Activated CD8-positive, alpha-beta memory T cell treated with anti-CD3 and anti-CD28 coated beads, Interleukin-2, amount 50 U/mL, for 48 hours (primary cell): ENCODE results near the gene TBC1D9.
A peak's percentile ranks its signal among the peaks of the same experiment; 100 is the strongest.
"Not testable (repeated sequence)": the region's sequence is repeated elsewhere in the genome, so short reads cannot be mapped to it uniquely, and the experiment has no call there.

Source experiments
- DNase-seq: peaks from one replicate; pipeline ENCODE4 v3.0.0-alpha.2; 2020

TBC1D9 gene

DNA sequence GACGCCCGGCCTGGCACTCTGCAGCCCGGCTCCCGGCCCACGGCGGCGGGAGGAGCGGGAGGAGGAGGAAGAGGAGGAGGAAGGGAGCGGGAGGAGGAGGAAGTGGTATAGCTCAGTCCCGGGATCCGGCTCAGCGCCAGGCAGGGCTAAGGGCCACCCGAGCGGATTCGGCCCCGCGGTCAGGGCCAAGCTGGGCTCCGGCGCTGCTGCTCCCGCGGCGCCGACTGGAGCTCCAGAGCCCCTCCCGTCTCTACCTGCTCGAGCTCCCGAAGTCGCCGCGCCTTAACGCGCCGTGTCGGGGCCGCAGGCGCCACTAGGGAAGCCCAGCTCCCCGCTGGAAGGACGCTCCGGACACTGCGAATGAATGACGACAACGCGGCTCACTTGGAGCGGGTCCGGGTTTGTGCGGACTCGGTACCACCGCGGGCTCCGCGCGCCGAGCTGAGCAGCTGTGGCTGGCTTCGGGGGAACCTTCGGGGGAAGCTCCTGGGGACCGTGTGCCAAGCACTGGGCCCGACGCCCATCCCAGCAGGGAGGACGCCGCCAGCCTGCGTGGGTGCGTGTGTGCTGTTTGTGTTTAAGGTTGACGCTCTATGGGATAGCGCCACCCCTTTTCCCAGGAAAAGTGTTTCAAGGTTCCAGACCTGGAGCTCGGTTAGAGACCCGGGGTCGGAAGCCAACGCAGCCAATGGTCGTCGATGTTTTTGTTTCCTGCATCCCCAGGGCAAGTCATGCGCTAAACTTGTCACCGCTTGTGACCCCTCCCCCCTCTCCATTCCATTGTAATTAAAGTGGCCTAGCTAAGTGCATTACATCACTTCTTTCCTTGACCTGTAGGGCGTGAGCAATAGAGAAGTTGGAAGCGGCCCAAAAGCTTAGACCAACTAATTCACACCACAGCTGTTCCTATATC is at the start of gene TBC1D9:
Gene TBC1D9 (minus strand): TSS at position 67 of the 913 bp plus-strand sequence. CDS start 340 bp downstream, outside the sequence.
- DNase-seq, result peak; percentile 53

- DNase-seq, result no peak
These were observed 49.1 kb upstream of the TBC1D9 start for GRCh38 chr4:140805293-140805692.

- no peak for DNase-seq
These were observed 46.4 kb upstream of the TBC1D9 start for GRCh38 chr4:140802591-140802990.

DNA sequence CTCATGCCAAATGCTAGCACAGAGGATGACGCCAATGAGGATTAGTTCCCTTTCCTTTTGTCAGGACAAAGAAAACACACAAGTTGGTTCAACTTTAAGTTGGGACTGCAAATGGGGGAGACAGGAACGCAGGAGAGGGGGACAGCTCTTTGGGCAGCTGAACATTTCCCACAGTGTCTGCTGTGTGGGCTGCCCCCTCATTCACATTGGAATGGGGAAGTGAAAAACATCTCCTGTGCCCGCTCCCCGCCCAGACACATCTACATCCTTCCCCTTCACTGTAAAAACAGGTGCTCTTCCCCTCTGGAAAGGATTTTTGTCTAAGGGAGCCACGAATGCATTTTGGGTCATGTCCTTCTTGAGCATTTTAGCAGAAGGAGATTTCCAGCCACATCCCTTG is 44.5 kb upstream of the TBC1D9 start:
- DNase-seq, result no peak

DNA sequence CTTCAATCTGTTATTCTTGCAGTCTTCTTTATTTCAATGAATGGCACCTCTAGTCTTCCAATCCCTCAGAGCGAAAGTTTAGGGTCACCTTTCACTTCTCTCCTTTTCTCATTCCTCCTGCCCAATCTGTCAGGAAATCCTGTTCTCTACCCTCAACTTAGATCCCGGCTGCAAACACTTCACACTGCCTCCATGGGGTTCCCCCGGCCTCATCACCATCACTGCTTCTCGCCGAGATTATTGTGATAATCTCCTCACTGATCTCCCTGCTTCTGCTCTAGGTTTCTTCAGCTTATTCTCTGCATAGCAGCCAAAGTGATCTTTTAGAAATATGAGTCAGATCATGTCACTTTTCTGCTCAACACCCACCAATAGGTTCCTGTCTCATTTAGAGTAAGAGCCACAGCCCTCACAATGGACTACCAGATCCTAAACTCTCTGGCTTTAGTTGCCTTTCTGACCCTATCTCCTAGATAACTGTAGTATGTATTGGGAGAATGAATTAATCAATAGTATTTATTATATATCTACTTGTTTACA is 43.6 kb upstream of the TBC1D9 start:
- no peak for DNase-seq

DNA sequence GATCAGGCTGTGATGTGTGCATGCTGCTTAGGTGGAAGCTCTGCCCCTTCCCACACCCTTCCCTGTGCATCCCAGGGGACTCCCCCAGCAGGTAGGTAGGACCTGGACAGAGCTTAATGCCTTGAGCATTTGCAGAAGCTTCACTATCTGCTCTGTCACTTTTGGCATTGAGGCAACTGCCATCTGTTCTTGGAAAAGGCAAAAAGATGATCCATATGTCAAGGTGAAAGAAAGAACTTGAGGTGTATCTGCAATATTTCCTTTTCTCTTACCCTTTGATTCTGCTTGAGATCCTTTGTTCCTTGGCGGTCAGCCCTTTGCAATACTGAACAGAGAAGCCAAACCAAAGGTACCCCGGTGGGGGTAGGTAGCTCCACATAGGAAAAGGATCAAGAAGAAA is 37.1 kb upstream of the TBC1D9 start:
- no peak for DNase-seq

DNA sequence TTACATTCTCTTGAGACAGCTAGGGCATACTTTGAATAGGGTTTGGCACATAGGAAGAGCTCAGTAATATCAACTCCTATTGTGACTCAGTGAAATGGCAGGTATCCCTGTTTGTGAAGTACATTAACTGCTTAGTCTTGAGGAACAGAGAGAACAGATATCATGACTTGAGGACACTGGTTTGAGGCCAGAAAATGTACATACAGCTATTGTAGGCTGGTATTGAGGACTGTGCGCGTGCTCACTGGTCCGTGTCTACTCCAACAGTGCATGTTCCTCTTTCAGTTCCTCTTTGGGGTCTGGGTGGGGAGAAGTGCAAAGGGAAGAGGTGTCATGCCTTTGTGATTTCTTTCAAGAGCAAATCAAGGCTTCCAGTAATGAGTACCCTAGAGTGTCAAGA is 34.6 kb upstream of the TBC1D9 start:
- DNase-seq, result no peak

DNA sequence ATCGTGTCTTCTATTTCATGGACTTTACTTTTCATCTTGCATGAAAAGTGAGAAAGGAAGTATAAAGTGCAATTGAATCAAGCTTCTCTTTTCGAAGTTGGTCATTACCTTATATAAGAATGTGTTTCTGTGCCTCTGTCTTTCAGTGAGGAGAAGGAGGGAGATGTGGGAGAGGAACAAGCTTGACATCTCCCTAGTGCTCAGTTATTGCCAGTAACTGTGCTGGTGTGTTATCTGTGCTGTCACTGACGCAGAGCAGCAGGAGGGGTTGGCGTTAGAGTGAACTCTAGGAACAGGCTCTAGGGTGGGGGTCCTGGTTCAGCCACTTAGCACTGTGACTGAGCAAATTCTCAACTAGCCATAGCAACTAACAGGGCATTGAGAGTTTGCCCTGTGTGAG is 34.0 kb upstream of the TBC1D9 start:
- no peak for DNase-seq

GRCh38 chr4:140789759-140790158 is 33.6 kb upstream of the TBC1D9 start:
- no peak for DNase-seq

DNA sequence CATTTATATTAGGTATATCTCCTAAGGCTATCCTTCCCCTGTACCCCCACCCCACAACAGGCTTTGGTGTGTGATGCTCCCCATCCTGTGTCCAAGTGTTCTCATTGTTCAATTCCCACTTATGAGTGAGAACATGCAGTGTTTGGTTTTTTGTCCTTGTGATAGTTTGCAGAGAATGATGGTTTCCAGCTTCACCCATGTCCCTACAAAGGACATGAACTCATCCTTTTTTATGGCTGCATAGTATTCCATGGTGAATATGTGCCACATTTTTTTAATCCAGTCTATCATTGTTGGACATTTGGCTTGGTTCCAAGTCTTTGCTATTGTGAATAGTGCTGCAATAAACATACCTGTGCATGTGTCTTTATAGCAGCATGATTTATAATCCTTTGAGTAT is 26.6 kb upstream of the TBC1D9 start:
- DNase-seq, result not testable (repeated sequence)

GRCh38 chr4:140781596-140781995 is 25.4 kb upstream of the TBC1D9 start:
- no peak for DNase-seq

DNA sequence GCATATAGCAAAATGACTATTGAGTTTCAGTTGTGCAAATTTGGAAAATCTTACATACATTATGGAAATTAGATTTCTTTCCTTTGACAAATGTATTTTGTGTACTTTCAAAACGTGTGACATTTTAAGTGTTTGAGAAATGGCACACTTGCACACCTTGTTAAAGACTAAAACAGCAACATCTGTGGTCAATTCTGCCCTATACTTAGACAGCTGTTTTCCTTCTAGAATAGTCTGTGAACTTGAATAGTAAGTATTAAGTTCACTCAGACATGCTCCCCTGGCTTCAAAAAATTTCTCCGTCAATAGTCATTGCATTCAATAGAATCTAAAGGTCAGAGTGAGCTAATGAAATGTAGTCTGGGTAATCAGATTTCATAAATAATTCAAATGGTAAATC is 21.7 kb upstream of the TBC1D9 start:
- DNase-seq, result no peak

GRCh38 chr4:140777386-140777785 is 21.2 kb upstream of the TBC1D9 start:
- no peak for DNase-seq

DNA sequence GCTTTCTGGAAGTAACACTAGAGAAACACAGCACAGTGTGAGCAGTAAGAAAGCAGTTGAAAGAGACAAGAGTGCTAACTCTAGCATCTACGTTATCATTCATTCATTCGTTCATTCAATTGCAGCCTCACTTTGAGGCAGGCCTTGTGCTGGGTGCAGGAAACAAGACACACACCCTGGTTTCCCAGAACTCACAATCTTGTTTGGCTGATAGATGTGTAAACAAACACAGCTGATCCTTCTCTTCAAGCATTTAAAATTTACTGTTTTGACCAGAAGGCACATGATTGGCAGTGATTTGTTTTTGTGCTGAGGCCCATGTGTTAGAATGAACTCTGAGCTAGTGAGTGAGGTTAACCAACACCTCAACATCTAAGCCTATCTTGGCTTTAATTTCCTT is 20.4 kb upstream of the TBC1D9 start:
- no peak for DNase-seq

DNA sequence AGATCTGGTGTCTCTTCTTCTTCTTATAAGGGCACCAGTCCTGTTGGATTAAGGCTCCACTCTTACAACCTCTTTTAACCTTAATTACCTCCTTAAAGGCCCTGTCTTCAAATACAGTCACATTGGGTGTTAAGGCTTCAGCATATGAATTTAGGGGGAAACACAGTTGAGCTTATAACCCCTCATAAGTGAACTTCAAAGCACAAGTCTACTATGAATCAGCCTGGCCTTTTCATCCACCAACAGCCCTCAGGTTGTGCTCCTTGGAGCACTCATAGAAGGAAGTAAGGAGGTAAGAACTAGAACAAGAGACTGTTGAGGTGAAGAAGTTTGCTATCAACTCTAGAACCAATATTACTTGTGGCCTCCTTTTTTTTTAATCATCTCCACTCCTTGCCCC is 18.8 kb upstream of the TBC1D9 start:
- no peak for DNase-seq

GRCh38 chr4:140774510-140774909 is 18.3 kb upstream of the TBC1D9 start:
- no peak for DNase-seq

DNA sequence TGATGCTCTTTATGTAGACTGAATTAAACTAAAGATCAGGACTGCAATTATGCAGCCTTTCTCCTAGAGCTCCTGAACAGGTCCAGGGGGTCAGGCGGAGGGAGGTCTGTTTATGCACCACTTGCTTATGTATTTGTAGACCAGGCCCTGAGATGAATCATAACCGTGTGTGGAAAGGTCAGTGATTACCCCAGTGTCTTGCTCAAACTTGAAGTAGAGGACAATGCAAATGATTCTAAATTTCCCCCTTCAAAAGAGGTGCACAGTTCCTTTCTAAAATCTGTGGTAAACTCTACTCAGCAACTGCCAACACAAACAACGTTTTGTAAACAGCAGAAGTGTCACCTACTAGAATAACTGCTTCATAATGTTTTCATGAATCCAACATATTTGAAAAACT is 13.0 kb upstream of the TBC1D9 start:
- no peak for DNase-seq

GRCh38 chr4:140764785-140765392 is 8.7 kb upstream of the TBC1D9 start:
- DNase-seq, result no peak

GRCh38 chr4:140762202-140762601 is 6.0 kb upstream of the TBC1D9 start:
- no peak for DNase-seq

GRCh38 chr4:140757232-140757630 is 1.0 kb upstream of the TBC1D9 start:
- DNase-seq, result no peak

DNA sequence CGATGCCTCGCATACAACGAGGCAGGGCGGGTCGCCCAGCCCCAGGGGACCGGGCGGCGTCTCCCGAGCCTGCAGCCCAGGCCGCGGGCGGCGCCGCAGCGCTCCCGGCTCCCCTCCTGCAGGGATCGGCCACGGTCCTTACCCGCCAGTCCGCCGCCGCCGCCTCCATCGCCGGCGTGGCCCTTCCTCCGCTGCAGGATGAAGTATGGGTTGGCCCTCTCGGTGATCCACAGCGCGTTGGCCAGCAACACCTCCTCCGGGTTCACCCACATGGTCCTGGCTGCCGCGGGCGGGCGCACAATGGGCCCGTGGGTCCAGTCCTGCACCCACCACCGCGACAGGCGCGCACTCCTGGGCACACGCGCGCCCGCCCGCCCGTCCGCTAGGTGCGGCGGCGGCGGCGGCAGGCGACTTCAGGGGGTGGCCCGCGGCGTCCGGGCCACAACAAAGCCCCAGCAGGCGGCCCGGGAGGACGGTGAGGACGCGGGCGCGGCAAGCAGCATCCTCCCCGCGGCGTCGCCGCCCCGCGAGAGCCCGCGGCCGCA is 339 bp downstream of the TBC1D9 start:
- DNase-seq, result peak; percentile 55

GRCh38 chr4:140754918-140755773 is 1.0 kb downstream of the TBC1D9 start:
- DNase-seq, result no peak

GRCh38 chr4:140753329-140753728 is 2.9 kb downstream of the TBC1D9 start:
- DNase-seq, result no peak
